Esophagus muscularis mucosa (tissue), 4 donors: ENCODE results near the gene MAL. TPM values are rescaled to one million over a fixed set of nuclear protein-coding genes. Genes with fewer than 3 reads are reported as not detected.
A peak's percentile ranks its signal among the peaks of the same experiment; 100 is the strongest.

Experiments used
- DNase-seq: peaks from one replicate; pipeline ENCODE4 v3.0.0-alpha.2; 2017; ENCODE audit errors: extremely low spot score
- H3K27ac ChIP-seq, 4 donors: fragments of 200-600 bp; sonication (generic); replicated peaks in 1 of 4; 1 replicate in 3 of 4; 2 replicates in 1 of 4; pipeline ENCODE4 v1.5.1; 2016 to 2019; ENCODE audit warnings: mild to moderate bottlenecking in 1 of 4
- H3K27me3 ChIP-seq, 4 donors: fragments of 200-600 bp; sonication (generic); one replicate each; pipeline versions ENCODE4 v1.5.1 to v1.6.0; 2016 to 2019
- H3K36me3 ChIP-seq, 4 donors: fragments of 200-600 bp; sonication (generic); one replicate each; pipeline ENCODE4 v1.5.1; 2016 to 2019
- H3K4me1 ChIP-seq, 4 donors: fragments of 200-600 bp; sonication (generic); one replicate each; pipeline ENCODE4 v1.5.1; 2016 to 2019
- H3K4me3 ChIP-seq, 4 donors: fragments of 200-600 bp; sonication (generic); 1 replicate in 2 of 4; 2 replicates in 2 of 4; pipeline ENCODE4 v1.5.1; 2016 to 2019; ENCODE audit warnings: mild to moderate bottlenecking in 4 of 4, moderate library complexity in 1 of 4
- H3K9me3 ChIP-seq, 4 donors: fragments of 200-600 bp; sonication (generic); 1 replicate in 3 of 4; 2 replicates in 1 of 4; pipeline ENCODE4 v1.5.1; 2016 to 2019
- EP300 ChIP-seq: sonication (generic); formaldehyde crosslinking; IDR thresholded peaks from one replicate; pipeline ENCODE4 v1.6.1; 2017; ENCODE audit warnings: antibody characterized with exemption
- POLR2A ChIP-seq: fragments of 450-650 bp; IDR thresholded peaks from one replicate; pipeline ENCODE4 v1.6.1; 2017; ENCODE audit warnings: antibody characterized with exemption, moderate library complexity, mild to moderate bottlenecking, low read depth
- POLR2AphosphoS5 ChIP-seq, 2 donors: sonication (generic); formaldehyde crosslinking; IDR thresholded peaks; one replicate each; pipeline ENCODE4 v1.6.1; 2017; ENCODE audit warnings: antibody characterized with exemption in 2 of 2
- WGBS: methylation state at CpG from one replicate; pipeline ENCODE4 v1.1.5; 2018; 5-methylcytosine and 5-hydroxymethylcytosine counted together
- intact Hi-C: fragments of 100-400 bp; cut with DNase I; formaldehyde crosslinking; loops from one replicate; pipeline ENCODE4 v1.15.1; 2023
- total RNA-seq, 4 donors: library from RNA; depleted of rRNA; stranded (reverse); fragments of >200 nt; gene quantifications; one replicate each; pipeline versions ENCODE4 v1.1.0 to v1.2.1, GENCODE V29; 2016
- TF ChIP-seq, protein P1 (sequence below), 3 experiments: fragments of 200-600 bp in 2 of 3; fragments of 450-650 bp in 1 of 3; sonication (generic) in 2 of 3; IDR thresholded peaks; one replicate each; pipeline ENCODE4 v1.5.1; 2017 to 2019; ENCODE audit warnings: antibody characterized with exemption in 3 of 3, mild to moderate bottlenecking in 2 of 3, moderate library complexity in 1 of 3

MAL gene
- total RNA-seq, 4 donors from 2014 or later, result 23.3 to 46.2 (median 36.6) TPM

DNA sequence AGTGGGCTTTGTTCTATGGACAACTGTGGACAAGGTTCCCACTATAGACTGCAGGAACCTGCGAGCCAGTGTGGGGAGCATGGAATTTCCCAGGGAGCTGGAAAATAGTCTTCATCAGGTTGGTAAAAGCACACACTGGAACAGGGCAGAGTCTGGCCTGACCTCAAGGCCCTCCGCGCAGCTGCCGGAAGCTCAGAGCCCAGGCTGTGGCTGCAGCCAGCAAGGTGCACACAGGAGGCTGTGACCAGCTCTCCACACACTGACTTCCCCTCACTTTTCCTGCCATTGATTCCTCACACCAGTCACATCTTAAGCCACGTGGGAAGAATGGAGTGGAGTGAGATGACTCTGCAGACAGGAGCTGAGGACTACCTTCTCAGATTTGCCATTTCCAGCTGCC lies 19.1 kb downstream of the MAL start:
- no peak overlapping the region for H3K4me3 ChIP-seq
- TF ChIP-seq, protein P1, sequence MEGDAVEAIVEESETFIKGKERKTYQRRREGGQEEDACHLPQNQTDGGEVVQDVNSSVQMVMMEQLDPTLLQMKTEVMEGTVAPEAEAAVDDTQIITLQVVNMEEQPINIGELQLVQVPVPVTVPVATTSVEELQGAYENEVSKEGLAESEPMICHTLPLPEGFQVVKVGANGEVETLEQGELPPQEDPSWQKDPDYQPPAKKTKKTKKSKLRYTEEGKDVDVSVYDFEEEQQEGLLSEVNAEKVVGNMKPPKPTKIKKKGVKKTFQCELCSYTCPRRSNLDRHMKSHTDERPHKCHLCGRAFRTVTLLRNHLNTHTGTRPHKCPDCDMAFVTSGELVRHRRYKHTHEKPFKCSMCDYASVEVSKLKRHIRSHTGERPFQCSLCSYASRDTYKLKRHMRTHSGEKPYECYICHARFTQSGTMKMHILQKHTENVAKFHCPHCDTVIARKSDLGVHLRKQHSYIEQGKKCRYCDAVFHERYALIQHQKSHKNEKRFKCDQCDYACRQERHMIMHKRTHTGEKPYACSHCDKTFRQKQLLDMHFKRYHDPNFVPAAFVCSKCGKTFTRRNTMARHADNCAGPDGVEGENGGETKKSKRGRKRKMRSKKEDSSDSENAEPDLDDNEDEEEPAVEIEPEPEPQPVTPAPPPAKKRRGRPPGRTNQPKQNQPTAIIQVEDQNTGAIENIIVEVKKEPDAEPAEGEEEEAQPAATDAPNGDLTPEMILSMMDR (IDR thresholded peaks at IDR 0.05), result no peak
- TF ChIP-seq POLR2A (no peak), POLR2AphosphoS5 (IDR thresholded peaks at IDR 0.05) (no peak), EP300 (no peak)
- intact Hi-C loops, result no loop called here
- H3K27ac ChIP-seq, result peak overlapping the region in 2 of 4 donors; percentile 78 to 80
- H3K36me3 ChIP-seq, result no peaks in the 10 kb centered on the region
- H3K27me3 ChIP-seq, result no peaks in the 10 kb centered on the region
- no peaks in the 10 kb centered on the region for H3K9me3 ChIP-seq
- DNase-seq, result no peak
- peaks cover 17 to 39% (median 25%) of the 10 kb centered on the region in 4 donors for H3K4me1 ChIP-seq
- 69% methylated on average over 2 of the region's 5 CpGs for WGBS

- WGBS, result 91% methylated on average over 13 of the region's 13 CpGs
- Histone ChIP-seq H3K9me3 (no peaks in the 10 kb centered on the region), H3K27me3 (peaks cover 0 to 7% (median 0%) of the 10 kb centered on the region in 4 donors), H3K4me1 (peaks cover 17 to 34% (median 24%) of the 10 kb centered on the region in 4 donors), H3K4me3 (no peak overlapping the region), H3K27ac (no peak overlapping the region), H3K36me3 (no peaks in the 10 kb centered on the region)
- intact Hi-C loops, result no loop called here
- TF ChIP-seq POLR2A (no peak), EP300 (no peak), POLR2AphosphoS5 (IDR thresholded peaks at IDR 0.05) (no peak)
- TF ChIP-seq, protein P1 (IDR thresholded peaks at IDR 0.05), result no peak
- DNase-seq, result no peak
These were observed 21.0 kb downstream of the MAL start for GRCh38 chr2:95046371-95047112.

DNA sequence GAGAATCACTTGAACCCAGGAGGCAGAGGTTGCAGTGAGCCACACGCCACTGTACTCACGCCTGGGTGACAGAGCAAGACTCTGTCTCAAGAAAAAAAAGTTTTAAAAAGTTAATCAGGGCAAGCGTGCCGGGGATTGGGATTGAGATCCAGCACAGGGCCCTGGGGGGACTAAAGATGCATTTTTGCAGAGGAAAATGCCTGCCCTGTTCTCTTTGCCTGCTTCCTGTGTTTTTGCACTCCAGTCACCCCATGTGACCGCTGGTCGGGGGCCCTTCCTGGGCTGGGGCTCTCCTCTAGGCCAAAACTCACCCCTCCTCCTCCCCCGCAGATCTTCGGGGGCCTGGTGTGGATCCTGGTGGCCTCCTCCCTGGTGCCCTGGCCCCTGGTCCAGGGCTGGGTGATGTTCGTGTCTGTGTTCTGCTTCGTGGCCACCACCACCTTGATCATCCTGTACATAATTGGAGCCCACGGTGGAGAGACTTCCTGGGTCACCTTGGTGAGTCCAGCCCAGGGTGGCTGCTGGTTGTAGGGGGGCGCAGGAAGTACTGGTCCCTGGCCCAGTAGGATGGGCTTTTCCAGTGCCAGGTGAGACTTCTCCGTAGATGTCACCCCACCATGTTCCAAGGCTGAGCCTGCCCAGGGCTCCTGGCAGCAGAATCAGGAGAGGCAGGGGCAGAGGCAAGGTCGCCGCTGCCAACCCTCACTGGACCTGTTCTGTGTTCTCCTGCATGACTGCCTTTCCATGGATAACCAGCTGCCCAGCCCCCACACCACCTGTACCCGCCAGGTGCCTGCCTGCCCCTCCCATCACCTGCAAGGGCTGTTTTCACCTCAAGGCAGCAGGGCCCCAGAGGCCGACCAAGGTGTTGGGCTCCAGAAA lies 22.4 kb downstream of the MAL start:
- intact Hi-C loops, result no loop called here
- H3K27me3 ChIP-seq, result peaks cover 0 to 16% (median 0%) of the 10 kb centered on the region in 4 donors
- H3K27ac ChIP-seq, result peak overlapping the region in 1 of 4 donors; percentile 34
- 78% methylated on average over 11 of the region's 17 CpGs for WGBS
- TF ChIP-seq, protein P1 (IDR thresholded peaks at IDR 0.05), result no peak
- TF ChIP-seq POLR2A, result no peak
- no peak for TF ChIP-seq POLR2AphosphoS5 (IDR thresholded peaks at IDR 0.05)
- no peak for TF ChIP-seq EP300
- H3K4me3 ChIP-seq, result no peak overlapping the region
- H3K36me3 ChIP-seq, result no peaks in the 10 kb centered on the region
- peaks cover 10 to 23% (median 13%) of the 10 kb centered on the region in 4 donors for H3K4me1 ChIP-seq
- H3K9me3 ChIP-seq, result no peaks in the 10 kb centered on the region
- no peak for DNase-seq

DNA sequence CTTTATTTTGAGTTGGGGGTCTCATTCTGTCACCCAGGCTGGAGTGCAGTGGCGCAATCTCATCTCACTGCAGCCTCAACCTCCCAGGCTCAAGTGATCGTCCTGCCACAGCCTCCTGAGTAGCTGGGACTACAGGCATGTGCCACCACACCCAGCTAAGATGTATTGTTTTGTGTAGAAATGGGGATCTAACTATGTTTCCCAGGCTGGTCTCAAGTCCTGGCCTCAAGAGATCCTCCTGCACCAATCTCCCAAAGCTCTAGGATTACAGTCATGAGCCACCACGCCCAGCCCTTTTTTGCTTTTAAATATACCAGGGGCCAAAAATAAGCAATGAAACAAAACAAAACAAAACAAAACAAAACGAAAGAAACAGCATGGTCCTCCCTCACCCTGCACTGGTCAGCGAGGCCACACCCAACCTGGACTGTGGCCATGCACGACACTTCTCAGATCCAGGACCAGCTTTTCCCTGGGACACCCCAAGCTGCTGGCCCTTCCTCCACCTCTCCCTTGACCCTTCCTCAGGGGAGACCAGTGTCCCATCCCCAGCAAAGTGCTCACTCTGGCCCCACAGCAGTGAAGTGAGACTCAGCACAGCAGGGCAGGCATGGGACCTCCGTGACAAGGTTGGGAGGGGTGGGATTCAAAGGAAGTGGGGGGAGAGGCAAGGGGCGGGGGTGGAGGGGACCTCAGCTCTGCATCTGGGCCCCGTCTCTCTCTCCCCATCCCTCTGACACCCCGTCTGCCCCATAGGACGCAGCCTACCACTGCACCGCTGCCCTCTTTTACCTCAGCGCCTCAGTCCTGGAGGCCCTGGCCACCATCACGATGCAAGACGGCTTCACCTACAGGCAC lies 23.5 kb downstream of the MAL start:
- Histone ChIP-seq H3K4me3 (no peak overlapping the region), H3K27me3 (peaks cover 0 to 27% (median 3%) of the 10 kb centered on the region in 4 donors), H3K4me1 (peaks cover under 1 to 12% (median under 1%) of the 10 kb centered on the region in 4 donors), H3K27ac (no peak overlapping the region), H3K36me3 (no peaks in the 10 kb centered on the region), H3K9me3 (no peaks in the 10 kb centered on the region)
- DNase-seq, result no peak
- WGBS, result 84% methylated on average over 14 of the region's 15 CpGs
- TF ChIP-seq, protein P1 (IDR thresholded peaks at IDR 0.05), result no peak
- TF ChIP-seq POLR2AphosphoS5 (IDR thresholded peaks at IDR 0.05) (no peak), EP300 (no peak), POLR2A (no peak)
- intact Hi-C loops, result no loop called here
